ENCODE measurements around the gene MAX. TPM values are rescaled to one million over a fixed set of nuclear protein-coding genes. Genes with fewer than 3 reads are reported as not detected.

Gene MAX
- total and polyA plus RNA-seq, 2 of the 8 experiments (the other 6 are each of a cell fraction or from before 2014, with no cell fraction given): 36.9 to 65.1 TPM

DNA sequence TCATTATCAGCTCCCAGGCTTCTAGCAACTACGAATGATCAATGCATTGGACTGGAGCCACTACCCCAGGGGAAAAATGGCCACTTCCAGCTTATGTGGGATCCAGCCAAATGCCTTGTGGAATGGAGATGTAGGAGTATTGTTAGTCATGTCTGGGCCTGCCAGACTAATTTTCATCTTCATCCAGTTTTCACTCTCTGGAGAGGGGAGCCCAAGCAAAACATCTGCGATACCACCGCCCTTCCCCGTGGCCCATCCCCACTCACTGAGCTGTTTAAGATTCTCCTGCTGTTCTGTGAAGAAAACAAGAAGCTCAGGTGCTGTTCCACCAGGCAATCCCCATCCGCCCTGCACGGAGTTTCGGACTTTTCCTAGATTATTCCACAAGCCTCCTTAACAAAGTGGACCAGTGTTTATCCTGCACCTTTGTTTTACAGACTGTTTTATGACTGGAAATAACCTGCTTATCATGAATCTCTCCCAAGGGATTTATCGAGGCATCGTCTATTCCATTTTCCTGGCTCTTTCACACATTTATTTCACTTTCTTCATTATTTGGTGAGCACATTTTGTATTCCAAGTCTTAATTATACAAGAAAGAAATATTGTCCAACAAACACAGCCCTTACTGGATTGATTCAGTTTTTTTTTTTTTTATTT, 35.5 kb upstream of the MAX start:
- Histone ChIP-seq H3K4ac (replicated peaks; ENCODE audit: insufficient read length, low read depth, low read length) (no peak overlapping the region), H3K23me2 (ENCODE audit: low read depth, low read length) (no peaks in the 10 kb centered on the region), H3K18ac (ENCODE audit: extremely low read depth, low read length) (no peak overlapping the region), H3K23ac (ENCODE audit: insufficient read length) (no peak overlapping the region), H3K4me3 (ENCODE audit: extremely low read depth in 1 of 4, insufficient read depth in 2 of 4, low read depth in 3 of 4, low read length in 4 of 4) (no peak overlapping the region), H3K14ac (ENCODE audit: insufficient read length) (no peak overlapping the region), H2BK120ac (replicated peaks; ENCODE audit: low read depth, low read length) (no peak overlapping the region), H2BK12ac (ENCODE audit: low read depth, low read length) (no peak overlapping the region), H2BK20ac (ENCODE audit: low read length) (no peak overlapping the region), H4K91ac (replicated peaks; ENCODE audit: insufficient read length, low read length) (no peak overlapping the region), H3K36me3 (ENCODE audit: control insufficient read depth in 2 of 4, insufficient read depth in 4 of 4, low read length in 3 of 4) (no peaks in the 10 kb centered on the region), H3K56ac (replicated peaks; ENCODE audit: insufficient read length, low read depth, low read length) (no peak overlapping the region), H2BK5ac (ENCODE audit: low read depth, low read length) (no peak overlapping the region), H3K9me3 (ENCODE audit: insufficient read depth in 2 of 2, low read depth in 1 of 2, low read length in 1 of 2) (no peaks in the 10 kb centered on the region), H3K4me2 (ENCODE audit: insufficient read depth in 1 of 2, low read depth in 2 of 2, low read length in 2 of 2) (no peak overlapping the region), H4K20me1 (replicated peaks in 1 of 2; ENCODE audit: control insufficient read depth in 1 of 2, insufficient read depth in 2 of 2, low read length in 2 of 2) (no peaks in the 10 kb centered on the region), H2AFZ (ENCODE audit: low read length) (no peak overlapping the region), H3K27me3 (replicated peaks in 1 of 4; ENCODE audit: control insufficient read depth in 3 of 4, extremely low read depth in 1 of 4, insufficient read depth in 3 of 4, low read length in 3 of 4) (no peaks in the 10 kb centered on the region), H3K9ac (replicated peaks in 1 of 4; ENCODE audit: extremely low read depth in 1 of 4, low read depth in 3 of 4, low read length in 3 of 4) (no peak overlapping the region), H3K27ac (ENCODE audit: low read depth, low read length) (no peak overlapping the region), H4K5ac (ENCODE audit: insufficient read length, low read depth, low read length) (no peak overlapping the region), H3K79me2 (ENCODE audit: control insufficient read depth in 1 of 2, insufficient read depth in 2 of 2, low read length in 2 of 2) (no peaks in the 10 kb centered on the region), H2AK5ac (ENCODE audit: low read depth, low read length) (no peak overlapping the region), H4K8ac (ENCODE audit: extremely low read depth, insufficient read depth, low read length) (no peak overlapping the region), H3K79me1 (ENCODE audit: low read depth, low read length) (no peaks in the 10 kb centered on the region), H2BK15ac (ENCODE audit: low read length) (no peak overlapping the region), H3K4me1 (replicated peaks in 1 of 4; ENCODE audit: control insufficient read depth in 3 of 4, insufficient read depth in 4 of 4, low read length in 3 of 4) (no peaks in the 10 kb centered on the region)
- FAIRE-seq (no peak), DNase-seq (ENCODE audit: low read depth in 1 of 2, low spot score in 2 of 2) (no peak)
- TF ChIP-seq KDM4A (IDR thresholded peaks at IDR 0.05; ENCODE audit: low read depth, low read length, severe bottlenecking): no peak
- TF ChIP-seq CEBPB (IDR thresholded peaks at IDR 0.05; ENCODE audit: low read depth, low read length): no peak
- TF ChIP-seq PHF8 (conservative IDR thresholded peaks at IDR 0.05; ENCODE audit: low read depth, low read length): no peak
- CTCF ChIA-PET (ENCODE audit: partially characterized antibody): interaction anchor here (0.6 to 1.7 kb wide), 2 partner anchors 26 to 509 kb away, joined by 3 to 5 read pairs; no protein-coding TSS in a partner anchor
- 95% methylated on average over 9 of the region's 9 CpGs; no CpG with 5 or more reads in 1 of the 2 experiments for WGBS, 2 experiments (ENCODE audit: extremely low coverage in 1 of 2, insufficient coverage in 1 of 2, insufficient read length in 1 of 2, insufficient replicate concordance in 2 of 2, low coverage in 1 of 2, low lambda C conversion rate in 2 of 2, missing lambda C conversion rate in 1 of 2)
- POLR2A ChIA-PET (ENCODE audit: partially characterized antibody): interaction anchor here (1.4 kb wide), 1 partner anchor 35 kb away, joined by 3 read pairs; no protein-coding TSS in a partner anchor
